ENCODE results near the gene MAPRE3.

MAPRE3 gene

GRCh38 chr2:26988058-26988860, 17.8 kb downstream of the MAPRE3 start:
- no peak for DNase-seq
- no peak overlapping the region for H3K27ac ChIP-seq
- no peak overlapping the region for H3K4me3 ChIP-seq (ENCODE audit: low read depth, low read length)
- H3K9me3 ChIP-seq (ENCODE audit: severe bottlenecking): no peaks in the 10 kb centered on the region
- TF ChIP-seq, protein P1, sequence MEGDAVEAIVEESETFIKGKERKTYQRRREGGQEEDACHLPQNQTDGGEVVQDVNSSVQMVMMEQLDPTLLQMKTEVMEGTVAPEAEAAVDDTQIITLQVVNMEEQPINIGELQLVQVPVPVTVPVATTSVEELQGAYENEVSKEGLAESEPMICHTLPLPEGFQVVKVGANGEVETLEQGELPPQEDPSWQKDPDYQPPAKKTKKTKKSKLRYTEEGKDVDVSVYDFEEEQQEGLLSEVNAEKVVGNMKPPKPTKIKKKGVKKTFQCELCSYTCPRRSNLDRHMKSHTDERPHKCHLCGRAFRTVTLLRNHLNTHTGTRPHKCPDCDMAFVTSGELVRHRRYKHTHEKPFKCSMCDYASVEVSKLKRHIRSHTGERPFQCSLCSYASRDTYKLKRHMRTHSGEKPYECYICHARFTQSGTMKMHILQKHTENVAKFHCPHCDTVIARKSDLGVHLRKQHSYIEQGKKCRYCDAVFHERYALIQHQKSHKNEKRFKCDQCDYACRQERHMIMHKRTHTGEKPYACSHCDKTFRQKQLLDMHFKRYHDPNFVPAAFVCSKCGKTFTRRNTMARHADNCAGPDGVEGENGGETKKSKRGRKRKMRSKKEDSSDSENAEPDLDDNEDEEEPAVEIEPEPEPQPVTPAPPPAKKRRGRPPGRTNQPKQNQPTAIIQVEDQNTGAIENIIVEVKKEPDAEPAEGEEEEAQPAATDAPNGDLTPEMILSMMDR (IDR thresholded peaks at IDR 0.05; ENCODE audit: low read depth, low read length): no peak
- H3K27me3 ChIP-seq (ENCODE audit: insufficient read depth, low read depth, severe bottlenecking): no peaks in the 10 kb centered on the region
- H3K36me3 ChIP-seq: 0 out of 2 replicates have a peak, but pooled peaks cover 4% of the 10 kb centered on the region

DNA sequence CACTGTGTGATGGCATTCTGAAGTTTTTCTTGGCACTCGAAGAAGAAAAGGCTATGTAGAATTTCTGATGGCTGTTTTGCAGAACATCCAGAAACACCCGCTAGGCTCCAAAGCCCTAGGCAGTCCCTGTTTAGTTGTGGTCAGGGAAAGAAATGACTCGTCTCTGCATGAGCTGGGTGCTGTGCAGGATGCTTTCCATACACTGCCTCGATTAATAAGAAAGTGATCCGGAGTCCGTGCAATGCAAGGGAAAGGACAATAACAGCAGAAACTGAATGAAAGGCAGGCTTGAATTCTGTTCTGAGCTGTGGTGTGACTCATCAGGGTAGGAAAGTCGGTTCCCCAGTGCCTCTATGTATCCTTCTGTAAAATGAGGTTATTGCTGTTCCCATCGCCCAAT, 18.7 kb downstream of the MAPRE3 start:
- no peak for DNase-seq
- Histone ChIP-seq H3K27me3 (ENCODE audit: insufficient read depth, low read depth, severe bottlenecking) (no peaks in the 10 kb centered on the region), H3K36me3 (0 out of 2 replicates have a peak, but pooled peaks cover 4% of the 10 kb centered on the region), H3K27ac (no peak overlapping the region), H3K4me3 (ENCODE audit: low read depth, low read length) (no peak overlapping the region), H3K9me3 (ENCODE audit: severe bottlenecking) (no peaks in the 10 kb centered on the region)
- TF ChIP-seq, protein P1 (IDR thresholded peaks at IDR 0.05; ENCODE audit: low read depth, low read length): no peak

DNA sequence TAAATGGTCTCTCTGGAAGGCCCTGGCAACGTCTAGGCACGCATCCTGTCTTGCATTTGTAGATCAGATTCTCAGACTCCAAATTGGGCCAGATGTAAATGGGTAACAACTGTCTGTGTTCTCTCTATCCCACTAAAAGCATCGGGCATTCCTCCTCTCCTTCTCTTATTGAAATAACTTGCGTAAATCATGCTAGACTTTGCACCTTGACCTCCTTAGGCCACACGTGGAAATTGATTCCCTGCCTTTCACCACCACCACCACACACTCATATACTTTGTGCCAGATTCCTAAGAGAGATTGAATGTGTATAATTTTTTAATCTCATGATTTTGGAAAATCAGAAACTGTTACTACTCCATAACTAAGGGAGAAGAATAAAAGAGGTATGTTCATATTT, 21.3 kb downstream of the MAPRE3 start:
- Histone ChIP-seq H3K4me3 (ENCODE audit: low read depth, low read length) (no peak overlapping the region), H3K36me3 (0 out of 2 replicates have a peak, but pooled peaks cover 4% of the 10 kb centered on the region), H3K27ac (no peak overlapping the region), H3K27me3 (ENCODE audit: insufficient read depth, low read depth, severe bottlenecking) (no peaks in the 10 kb centered on the region), H3K9me3 (ENCODE audit: severe bottlenecking) (no peaks in the 10 kb centered on the region)
- DNase-seq: no peak
- TF ChIP-seq, protein P1 (IDR thresholded peaks at IDR 0.05; ENCODE audit: low read depth, low read length): no peak

GRCh38 chr2:26993768-26994167, 23.3 kb downstream of the MAPRE3 start:
- Histone ChIP-seq H3K9me3 (ENCODE audit: severe bottlenecking) (no peaks in the 10 kb centered on the region), H3K36me3 (no peaks in the 10 kb centered on the region), H3K4me3 (ENCODE audit: low read depth, low read length) (no peak overlapping the region), H3K27me3 (ENCODE audit: insufficient read depth, low read depth, severe bottlenecking) (no peaks in the 10 kb centered on the region), H3K27ac (no peak overlapping the region)
- no peak for DNase-seq
- TF ChIP-seq, protein P1 (IDR thresholded peaks at IDR 0.05; ENCODE audit: low read depth, low read length): no peak

DNA sequence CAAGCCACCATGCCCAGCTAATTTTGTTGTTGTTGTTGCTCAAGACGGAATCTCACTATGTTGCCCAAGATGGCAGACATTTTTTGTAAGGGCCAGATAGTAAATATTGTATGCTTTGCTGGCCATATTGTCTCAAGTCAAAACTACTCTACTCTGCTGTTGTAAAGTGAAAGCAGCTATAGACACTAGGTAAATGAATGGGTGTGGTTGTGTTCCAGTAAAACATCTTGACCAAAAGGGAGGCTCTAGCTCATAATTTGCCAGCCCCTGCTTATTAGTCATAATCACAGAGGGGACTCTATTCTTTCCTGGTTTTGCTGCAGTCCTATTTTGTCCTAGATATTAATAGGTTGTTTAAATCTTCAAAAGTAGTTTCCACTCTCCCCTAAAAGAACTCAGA, 24.5 kb downstream of the MAPRE3 start:
- TF ChIP-seq, protein P1 (IDR thresholded peaks at IDR 0.05; ENCODE audit: low read depth, low read length): no peak
- H3K27ac ChIP-seq: no peak overlapping the region
- H3K36me3 ChIP-seq: no peaks in the 10 kb centered on the region
- H3K27me3 ChIP-seq (ENCODE audit: insufficient read depth, low read depth, severe bottlenecking): no peaks in the 10 kb centered on the region
- no peak for DNase-seq
- no peak overlapping the region for H3K4me3 ChIP-seq (ENCODE audit: low read depth, low read length)
- H3K9me3 ChIP-seq (ENCODE audit: severe bottlenecking): no peaks in the 10 kb centered on the region
